IMR-90 (cell line): ENCODE measurements around the gene GRIFIN. TPM values are rescaled to one million over a fixed set of nuclear protein-coding genes. Genes with fewer than 3 reads are reported as not detected.

Source experiments
- ATAC-seq: fragments of 200-7000 bp; cut with Tn5 transposase; 2 replicates; pipeline ENCODE4 v1.9.1; 2020; ENCODE audit warnings: low read depth, mild to moderate bottlenecking, moderate library complexity
- BruUV-seq: library from RNA; stranded (reverse); fragments of 400-500 nt; replicated peaks from 2 replicates; lab custom pipeline; 2021; lab: Mats Ljungman, UMichigan
- CTCF ChIA-PET: fragments of 300-600 bp; formaldehyde crosslinking; extraction: SDS; loops from one replicate; lab custom pipeline; 2021; ENCODE audit warnings: antibody characterized with exemption; lab: Yijun Ruan, JAX
- POLR2A ChIA-PET: fragments of 300-600 bp; sonication (Branson Sonifier 250); formaldehyde crosslinking; loops from one replicate; lab custom pipeline; 2022; ENCODE audit warnings: antibody characterized with exemption; ENCODE audit not compliant: unreplicated experiment; lab: Charles Lee
- DNase-seq: peaks from one replicate; pipeline ENCODE4 v3.0.0; 2013
- H2AFZ ChIP-seq: replicated peaks from 2 replicates; pipeline ENCODE3; 2013; ENCODE audit warnings: low read length, mild to moderate bottlenecking; ENCODE audit not compliant: poor library complexity
- H2AK5ac ChIP-seq: 2 replicates; pipeline ENCODE4 v1.6.1; 2013; ENCODE audit warnings: low read depth, low read length, inconsistent platforms
- H2AK9ac ChIP-seq: replicated peaks from 2 replicates; pipeline ENCODE3; 2013; ENCODE audit warnings: mild to moderate bottlenecking, low read depth, low read length, moderate library complexity; ENCODE audit not compliant: poor library complexity
- H2BK120ac ChIP-seq: 2 replicates; pipeline ENCODE4 v1.6.1; 2013; ENCODE audit warnings: low read depth, low read length, inconsistent platforms
- H2BK15ac ChIP-seq: 3 replicates; pipeline ENCODE4 v1.6.1; 2013; ENCODE audit warnings: low read depth, low read length, inconsistent platforms
- H2BK20ac ChIP-seq: 2 replicates; pipeline ENCODE4 v1.6.1; 2013; ENCODE audit warnings: low read depth, mild to moderate bottlenecking, inconsistent platforms, low read length, moderate library complexity
- H2BK5ac ChIP-seq: 2 replicates; pipeline ENCODE4 v1.6.1; 2013; ENCODE audit warnings: mild to moderate bottlenecking, low read depth, low read length, inconsistent platforms; ENCODE audit not compliant: poor library complexity, severe bottlenecking
- H3K14ac ChIP-seq: replicated peaks from 2 replicates; pipeline ENCODE4 v1.6.1; 2013; ENCODE audit warnings: low read depth, low read length, inconsistent platforms
- H3K18ac ChIP-seq: 2 replicates; pipeline ENCODE4 v1.6.1; 2013; ENCODE audit warnings: low read depth, low read length, control low read depth
- H3K23ac ChIP-seq: 2 replicates; pipeline ENCODE4 v1.6.1; 2013; ENCODE audit warnings: low read depth, low read length, inconsistent platforms
- H3K27ac ChIP-seq: 2 replicates; pipeline ENCODE4 v1.5.1; 2013; ENCODE audit warnings: mild to moderate bottlenecking, control low read depth, low read length; ENCODE audit not compliant: insufficient read depth
- H3K27me3 ChIP-seq: 2 replicates; pipeline ENCODE4 v1.6.1; 2013; ENCODE audit warnings: low read length; ENCODE audit not compliant: control insufficient read depth, insufficient read depth
- H3K36me3 ChIP-seq: 2 replicates; pipeline ENCODE4 v1.6.1; 2013; ENCODE audit warnings: low read length, mixed read lengths; ENCODE audit not compliant: control insufficient read depth, insufficient read depth
- H3K4ac ChIP-seq: 2 replicates; pipeline ENCODE4 v1.6.1; 2013; ENCODE audit warnings: low read depth, low read length, inconsistent platforms
- H3K4me1 ChIP-seq: 2 replicates; pipeline ENCODE4 v1.6.1; 2013; ENCODE audit warnings: low read length, mixed read lengths; ENCODE audit not compliant: control insufficient read depth, insufficient read depth
- H3K4me2 ChIP-seq: 2 replicates; pipeline ENCODE4 v1.6.1; 2013; ENCODE audit warnings: low read depth, mild to moderate bottlenecking, control low read depth, low read length, moderate library complexity
- H3K4me3 ChIP-seq: 2 replicates; pipeline ENCODE4 v1.5.1; 2013; ENCODE audit warnings: low read depth, mild to moderate bottlenecking, control low read depth, low read length, moderate library complexity; ENCODE audit not compliant: insufficient read depth
- H3K56ac ChIP-seq: 2 replicates; pipeline ENCODE4 v1.6.1; 2013; ENCODE audit warnings: low read length, inconsistent platforms; ENCODE audit not compliant: insufficient read depth; ENCODE audit errors: extremely low read depth
- H3K79me1 ChIP-seq, 2 experiments: 2 replicates each; pipeline ENCODE4 v1.6.1; 2013; ENCODE audit warnings: low read length in 2 of 2, inconsistent platforms in 1 of 2, low read depth in 1 of 2
- H3K9ac ChIP-seq: 2 replicates; pipeline ENCODE4 v1.6.1; 2013; ENCODE audit warnings: low read depth, low read length, control low read depth
- H3K9me1 ChIP-seq: 2 replicates; pipeline ENCODE4 v1.6.1; 2013; ENCODE audit warnings: low read length, inconsistent platforms; ENCODE audit not compliant: insufficient read depth
- H3K9me3 ChIP-seq: 2 replicates; pipeline ENCODE4 v1.6.1; 2013; ENCODE audit warnings: low read length; ENCODE audit not compliant: control insufficient read depth, insufficient read depth
- H4K20me1 ChIP-seq: 2 replicates; pipeline ENCODE4 v1.6.1; 2013; ENCODE audit warnings: low read length, inconsistent platforms; ENCODE audit not compliant: insufficient read depth
- H4K5ac ChIP-seq: 2 replicates; pipeline ENCODE4 v1.6.1; 2013; ENCODE audit warnings: mild to moderate bottlenecking, low read depth, low read length, control low read depth
- H4K8ac ChIP-seq, 2 experiments: 2 replicates each; pipeline ENCODE4 v1.6.1; 2013; ENCODE audit warnings: low read depth in 2 of 2, low read length in 2 of 2, control low read depth in 1 of 2, inconsistent platforms in 1 of 2
- H4K91ac ChIP-seq: 2 replicates; pipeline ENCODE4 v1.6.1; 2013; ENCODE audit warnings: low read depth, low read length, inconsistent platforms; ENCODE audit not compliant: insufficient read depth
- BHLHE40 ChIP-seq: fragments of 150-350 bp; IDR thresholded peaks from 2 replicates; pipeline ENCODE4 v1.6.1; 2016; ENCODE audit warnings: mild to moderate bottlenecking, low read depth, low read length
- CHD1 ChIP-seq: IDR thresholded peaks from 2 replicates; pipeline ENCODE4 v1.6.1; 2012; ENCODE audit warnings: low read depth, low read length, improper control_type of control experiment
- RCOR1 ChIP-seq: IDR thresholded peaks from 2 replicates; pipeline ENCODE4 v1.6.1; 2012; ENCODE audit warnings: mild to moderate bottlenecking, low read length, improper control_type of control experiment; ENCODE audit not compliant: insufficient replicate concordance
- RFX5 ChIP-seq: IDR thresholded peaks from 2 replicates; pipeline ENCODE4 v1.8.0; 2012; ENCODE audit warnings: low read depth, mild to moderate bottlenecking, low read length, moderate library complexity
- WGBS, 2 experiments: methylation state at CpG; one replicate each; pipeline versions ENCODE4 v1.1.5 to v1.1.7; 2013; ENCODE audit warnings: missing lambda C conversion rate in 2 of 2; ENCODE audit not compliant: insufficient read length in 1 of 2; ENCODE audit errors: extremely low coverage in 2 of 2; 5-methylcytosine and 5-hydroxymethylcytosine counted together
- dilution Hi-C: fragments of 300-500 bp; cut with HindIII; formaldehyde crosslinking; loops from one replicate; pipeline ENCODE4 v1.14.3; 2018; ENCODE audit warnings: low sequenced_read_pairs; ENCODE audit not compliant: unreplicated experiment
- in situ Hi-C: fragments of 300-500 bp; cut with MboI; formaldehyde crosslinking; loops from 3 replicates; pipeline ENCODE4 v1.14.3; 2019; ENCODE audit warnings: low sequenced_read_pairs, inconsistent platforms, mixed read lengths
- intact Hi-C: fragments of 100-400 bp; cut with micrococcal nuclease; formaldehyde crosslinking; loops from 2 replicates; pipeline ENCODE4 v1.10.0; 2022
- polyA plus RNA-seq, 3 experiments: library from polyadenylated mRNA; depleted of rRNA; stranded (reverse); fragments of >200 nt; gene quantifications; 2 replicates each; pipeline ENCODE4 v1.2.3, GENCODE V29; 2012; ENCODE audit warnings: low replicate concordance in 1 of 3
- total RNA-seq: library from RNA; depleted of rRNA; stranded (reverse); fragments of >200 nt; gene quantifications from 2 replicates; pipeline ENCODE4 v1.2.3, GENCODE V29; 2012

GRIFIN gene
- total and polyA plus RNA-seq, 2 of the 4 experiments (the other 2 are of a cell fraction), result not detected

GRCh38 chr7:2499181-2499580, 23.0 kb upstream of the GRIFIN start:
- POLR2A ChIA-PET, result no interaction called here
- 90% methylated on average over 7 of the region's 7 CpGs; no CpG with 5 or more reads in 1 of the 2 experiments for WGBS, 2 experiments

More at GRCh38 chr7:2499181-2499580, 23.0 kb upstream of the GRIFIN start:
- intact Hi-C loops (loop anchor here (2.0 kb wide), 1 partner anchor 18 kb away; no protein-coding TSS in a partner anchor), dilution Hi-C loops (no loop called here), in situ Hi-C loops (no loop called here)
- Histone ChIP-seq H3K36me3 (no peaks in the 10 kb centered on the region), H4K8ac (no peak overlapping the region), H2BK15ac (no peak overlapping the region), H3K4me1 (peaks cover 3% of the 10 kb centered on the region; the same call in 1 of the 2 replicates), H3K4me2 (no peak overlapping the region), H3K56ac (no peak overlapping the region), H4K20me1 (no peaks in the 10 kb centered on the region), H3K9me3 (no peaks in the 10 kb centered on the region), H3K9me1 (no peaks in the 10 kb centered on the region), H3K27ac (no peak overlapping the region), H3K23ac (no peak overlapping the region), H4K91ac (no peak overlapping the region), H3K18ac (no peak overlapping the region), H4K5ac (no peak overlapping the region), H3K4ac (no peak overlapping the region), H3K79me1 (no peaks in the 10 kb centered on the region), H3K27me3 (peaks cover 6% of the 10 kb centered on the region; the same call in 1 of the 2 replicates), H2AK9ac (no peak overlapping the region), H2BK5ac (no peak overlapping the region), H2AFZ (no peak overlapping the region), H3K4me3 (no peak overlapping the region), H3K9ac (no peak overlapping the region), H2BK120ac (no peak overlapping the region), H2AK5ac (peak overlapping the region; percentile 16; the same call in 1 of the 2 replicates), H2BK20ac (no peak overlapping the region), H3K14ac (no peak overlapping the region)
- TF ChIP-seq CHD1 (no peak), RCOR1 (no peak), BHLHE40 (no peak), RFX5 (no peak)
- ATAC-seq (no peak), DNase-seq (no peak)
- no TSS peak for BruUV-seq
- CTCF ChIA-PET, result no interaction called here
